ENCODE data around the gene FOXG1. TPM values are rescaled to one million over a fixed set of nuclear protein-coding genes. Genes with fewer than 3 reads are reported as not detected.
A peak's percentile ranks its signal among the peaks of the same experiment; 100 is the strongest.

FOXG1 gene
- total RNA-seq, 4 donors from 2014 or later, result 0.38 TPM; not detected in 3

DNA sequence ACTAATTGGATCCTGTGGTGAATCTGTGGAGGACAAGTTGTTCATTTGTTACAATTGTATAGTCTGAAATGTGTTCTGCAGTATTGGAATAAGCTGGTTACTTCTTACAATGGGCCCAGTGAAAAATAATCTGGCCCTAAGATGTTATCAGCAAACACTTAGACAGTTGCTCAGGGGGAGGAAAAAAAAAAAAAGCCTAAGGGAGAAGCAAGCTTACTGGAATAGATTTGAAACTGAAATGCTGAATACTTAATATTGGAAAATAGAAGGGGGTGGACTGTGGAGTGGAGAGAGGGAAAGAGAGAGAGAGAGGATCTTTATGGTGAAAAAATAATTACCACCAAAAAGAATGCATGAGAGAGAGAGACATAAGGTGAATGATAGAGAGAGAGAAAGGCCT is 4.0 kb downstream of the FOXG1 start:
- intact Hi-C loops (cut with DNase I), result no loop called here
- peaks cover 9 to 38% (median 15%) of the 10 kb centered on the region in 3 donors for H3K4me1 ChIP-seq
- no peak overlapping the region for H3K4me3 ChIP-seq
- H3K9me3 ChIP-seq, result peaks cover 0 to 11% (median 4%) of the 10 kb centered on the region in 3 donors
- peaks cover 7 to 100% (median 34%) of the 10 kb centered on the region in 4 donors for H3K27me3 ChIP-seq
- no peak for DNase-seq
- TF ChIP-seq POLR2A (IDR thresholded peaks at IDR 0.05), result no peak
- H3K27ac ChIP-seq, result no peak overlapping the region
- H3K36me3 ChIP-seq, result no peaks in the 10 kb centered on the region

GRCh38 chr14:28771168-28771567 is 4.6 kb downstream of the FOXG1 start:
- intact Hi-C loops (cut with DNase I), result no loop called here
- H3K4me3 ChIP-seq, result no peak overlapping the region
- H3K27me3 ChIP-seq, result peaks cover 6 to 100% (median 30%) of the 10 kb centered on the region in 4 donors
- no peak for TF ChIP-seq POLR2A (IDR thresholded peaks at IDR 0.05)
- TF ChIP-seq, protein P1, sequence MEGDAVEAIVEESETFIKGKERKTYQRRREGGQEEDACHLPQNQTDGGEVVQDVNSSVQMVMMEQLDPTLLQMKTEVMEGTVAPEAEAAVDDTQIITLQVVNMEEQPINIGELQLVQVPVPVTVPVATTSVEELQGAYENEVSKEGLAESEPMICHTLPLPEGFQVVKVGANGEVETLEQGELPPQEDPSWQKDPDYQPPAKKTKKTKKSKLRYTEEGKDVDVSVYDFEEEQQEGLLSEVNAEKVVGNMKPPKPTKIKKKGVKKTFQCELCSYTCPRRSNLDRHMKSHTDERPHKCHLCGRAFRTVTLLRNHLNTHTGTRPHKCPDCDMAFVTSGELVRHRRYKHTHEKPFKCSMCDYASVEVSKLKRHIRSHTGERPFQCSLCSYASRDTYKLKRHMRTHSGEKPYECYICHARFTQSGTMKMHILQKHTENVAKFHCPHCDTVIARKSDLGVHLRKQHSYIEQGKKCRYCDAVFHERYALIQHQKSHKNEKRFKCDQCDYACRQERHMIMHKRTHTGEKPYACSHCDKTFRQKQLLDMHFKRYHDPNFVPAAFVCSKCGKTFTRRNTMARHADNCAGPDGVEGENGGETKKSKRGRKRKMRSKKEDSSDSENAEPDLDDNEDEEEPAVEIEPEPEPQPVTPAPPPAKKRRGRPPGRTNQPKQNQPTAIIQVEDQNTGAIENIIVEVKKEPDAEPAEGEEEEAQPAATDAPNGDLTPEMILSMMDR (IDR thresholded peaks at IDR 0.05), result no peak
- no peak overlapping the region for H3K27ac ChIP-seq
- H3K36me3 ChIP-seq, result no peaks in the 10 kb centered on the region
- peaks cover 0 to 11% (median 4%) of the 10 kb centered on the region in 3 donors for H3K9me3 ChIP-seq
- H3K4me1 ChIP-seq, result peaks cover 3 to 32% (median 10%) of the 10 kb centered on the region in 3 donors
- 13 to 15% methylated on average over 1 of the region's 1 CpG for WGBS, 2 donors
- no peak for DNase-seq

DNA sequence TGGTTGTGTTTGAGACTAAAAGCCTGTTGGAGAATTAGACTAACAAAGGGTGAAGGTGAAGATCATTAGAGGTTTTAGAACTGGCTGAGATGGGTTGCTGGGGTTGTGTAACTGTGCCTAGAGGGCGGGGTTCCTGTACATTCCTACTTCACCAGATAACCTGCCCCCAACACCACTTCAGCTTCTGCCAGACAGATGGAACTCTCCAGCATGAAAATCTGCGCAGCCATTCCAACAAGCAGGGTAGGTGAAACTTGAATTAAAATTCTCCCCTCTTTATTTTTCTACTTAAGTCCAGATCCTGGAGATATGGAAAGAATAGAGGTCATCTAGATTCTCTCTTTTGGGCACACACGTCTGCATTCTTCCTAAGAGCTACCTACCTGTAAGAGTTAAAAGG is 6.0 kb downstream of the FOXG1 start:
- H3K36me3 ChIP-seq, result no peaks in the 10 kb centered on the region
- H3K4me1 ChIP-seq, result peaks cover 0 to 19% (median 0%) of the 10 kb centered on the region in 3 donors
- peaks cover 0 to 9% (median 4%) of the 10 kb centered on the region in 3 donors for H3K9me3 ChIP-seq
- intact Hi-C loops (cut with DNase I), result no loop called here
- 27% methylated on average over 3 of the region's 3 CpGs for WGBS, 2 donors
- H3K27me3 ChIP-seq, result peaks cover 0 to 100% (median 28%) of the 10 kb centered on the region in 4 donors
- no peak overlapping the region for H3K4me3 ChIP-seq
- H3K27ac ChIP-seq, result no peak overlapping the region
- no peak for TF ChIP-seq POLR2A (IDR thresholded peaks at IDR 0.05)
- TF ChIP-seq, protein P1 (IDR thresholded peaks at IDR 0.05), result no peak
- DNase-seq, result no peak

GRCh38 chr14:28773176-28773575 is 6.6 kb downstream of the FOXG1 start:
- H3K27me3 ChIP-seq, result peaks cover 0 to 100% (median 28%) of the 10 kb centered on the region in 4 donors
- WGBS, 2 donors, result 11 to 21% methylated on average over 6 to 7 of the region's 7 CpGs
- no peak overlapping the region for H3K4me3 ChIP-seq

GRCh38 chr14:28773861-28774691 is 7.5 kb downstream of the FOXG1 start:
- Histone ChIP-seq H3K4me1 (peaks cover 0 to 14% (median 0%) of the 10 kb centered on the region in 3 donors), H3K27me3 (peaks cover 0 to 100% (median 23%) of the 10 kb centered on the region in 4 donors), H3K9me3 (no peaks in the 10 kb centered on the region), H3K4me3 (no peak overlapping the region), H3K36me3 (no peaks in the 10 kb centered on the region), H3K27ac (no peak overlapping the region)
- DNase-seq, result no peak
- intact Hi-C loops (cut with DNase I), result no loop called here
- 16 to 21% methylated on average over 22 to 40 of the region's 47 CpGs for WGBS, 2 donors
- TF ChIP-seq, protein P1 (IDR thresholded peaks at IDR 0.05), result peak in 1 of 6 experiments; percentile 7
- no peak for TF ChIP-seq POLR2A (IDR thresholded peaks at IDR 0.05)

More at GRCh38 chr14:28773176-28773575, 6.6 kb downstream of the FOXG1 start:
- Histone ChIP-seq H3K27ac (no peak overlapping the region), H3K36me3 (no peaks in the 10 kb centered on the region), H3K9me3 (peaks cover 0 to 4% (median 3%) of the 10 kb centered on the region in 3 donors), H3K4me1 (peaks cover 0 to 14% (median 0%) of the 10 kb centered on the region in 3 donors)
- TF ChIP-seq POLR2A (IDR thresholded peaks at IDR 0.05), result no peak
- intact Hi-C loops (cut with DNase I), result no loop called here
- no peak for DNase-seq

Data from esophagus squamous epithelium (tissue), 5 donors.